Measurements from ENCODE around the gene ADCYAP1R1.

ADCYAP1R1 gene

DNA sequence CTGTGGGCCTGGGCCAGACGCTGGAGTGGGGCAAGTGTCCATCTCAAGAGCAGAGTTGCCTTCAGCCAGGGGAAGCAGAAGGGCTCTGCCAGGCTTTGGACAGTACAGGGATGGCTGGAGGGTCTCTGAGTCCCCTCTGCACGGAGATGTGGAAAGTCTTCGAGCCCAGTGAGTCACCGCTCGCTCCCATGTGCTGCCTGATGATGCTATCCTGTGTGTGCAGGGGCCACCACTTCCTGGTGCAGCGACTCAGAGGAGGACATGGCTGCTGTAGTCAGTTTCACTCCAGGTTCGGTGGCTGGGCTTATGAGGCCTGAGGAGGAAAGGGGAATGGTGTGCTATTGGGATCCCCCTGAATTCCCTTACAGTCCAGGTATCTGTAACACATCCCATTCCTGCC lies 6.0 kb downstream of the ADCYAP1R1 start:
- TF ChIP-seq, protein P1, sequence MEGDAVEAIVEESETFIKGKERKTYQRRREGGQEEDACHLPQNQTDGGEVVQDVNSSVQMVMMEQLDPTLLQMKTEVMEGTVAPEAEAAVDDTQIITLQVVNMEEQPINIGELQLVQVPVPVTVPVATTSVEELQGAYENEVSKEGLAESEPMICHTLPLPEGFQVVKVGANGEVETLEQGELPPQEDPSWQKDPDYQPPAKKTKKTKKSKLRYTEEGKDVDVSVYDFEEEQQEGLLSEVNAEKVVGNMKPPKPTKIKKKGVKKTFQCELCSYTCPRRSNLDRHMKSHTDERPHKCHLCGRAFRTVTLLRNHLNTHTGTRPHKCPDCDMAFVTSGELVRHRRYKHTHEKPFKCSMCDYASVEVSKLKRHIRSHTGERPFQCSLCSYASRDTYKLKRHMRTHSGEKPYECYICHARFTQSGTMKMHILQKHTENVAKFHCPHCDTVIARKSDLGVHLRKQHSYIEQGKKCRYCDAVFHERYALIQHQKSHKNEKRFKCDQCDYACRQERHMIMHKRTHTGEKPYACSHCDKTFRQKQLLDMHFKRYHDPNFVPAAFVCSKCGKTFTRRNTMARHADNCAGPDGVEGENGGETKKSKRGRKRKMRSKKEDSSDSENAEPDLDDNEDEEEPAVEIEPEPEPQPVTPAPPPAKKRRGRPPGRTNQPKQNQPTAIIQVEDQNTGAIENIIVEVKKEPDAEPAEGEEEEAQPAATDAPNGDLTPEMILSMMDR (IDR thresholded peaks at IDR 0.05; ENCODE audit: insufficient read depth, low read depth, low read length, missing control alignments), result no peak
- H3K4me3 ChIP-seq (ENCODE audit: low read depth, low read length), result no peak overlapping the region
- no peak for DNase-seq (ENCODE audit: low read depth)

DNA sequence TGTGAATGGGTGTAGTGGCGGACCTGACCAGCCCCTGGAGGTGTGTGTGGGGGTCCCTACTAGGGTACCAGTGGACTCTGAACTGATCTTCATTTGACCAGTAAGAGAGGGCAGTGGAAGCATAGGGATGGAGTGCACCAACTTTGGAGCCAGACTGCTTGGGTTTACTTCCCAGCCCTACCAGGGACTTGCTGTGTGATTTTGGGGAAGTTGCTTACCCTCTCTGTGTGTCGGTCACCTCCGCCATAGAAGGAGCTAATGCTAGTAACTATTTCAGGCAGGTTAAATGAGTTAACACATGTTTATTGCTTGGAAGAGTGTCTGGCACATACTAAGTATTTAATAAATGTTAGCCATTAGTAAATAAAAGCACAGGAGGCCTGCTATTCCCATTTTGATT lies 6.6 kb downstream of the ADCYAP1R1 start:
- DNase-seq (ENCODE audit: low read depth), result no peak
- no peak overlapping the region for H3K4me3 ChIP-seq (ENCODE audit: low read depth, low read length)
- TF ChIP-seq, protein P1 (IDR thresholded peaks at IDR 0.05; ENCODE audit: insufficient read depth, low read depth, low read length, missing control alignments), result no peak

DNA sequence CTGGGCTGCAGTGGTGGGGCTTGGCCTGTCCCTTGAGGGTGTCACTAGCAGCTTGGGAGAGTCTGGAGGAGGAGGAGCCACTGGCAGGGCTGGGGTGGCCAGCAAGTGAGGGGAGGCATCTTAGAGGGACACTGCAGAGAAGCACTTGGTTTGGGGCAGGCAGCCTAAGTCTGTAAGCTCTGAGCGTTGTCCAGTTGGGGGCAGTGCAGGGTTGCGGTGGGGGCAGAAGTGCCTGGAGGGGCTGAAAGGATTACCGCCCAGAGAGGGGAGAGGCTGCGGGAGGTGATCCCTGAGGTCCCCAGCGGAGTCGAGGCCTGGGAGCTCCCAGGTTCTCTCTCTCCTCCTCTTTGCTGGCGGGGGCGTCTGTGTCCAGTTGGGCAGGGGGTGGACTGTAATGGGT lies 7.4 kb downstream of the ADCYAP1R1 start:
- H3K4me3 ChIP-seq (ENCODE audit: low read depth, low read length), result no peak overlapping the region
- TF ChIP-seq, protein P1 (IDR thresholded peaks at IDR 0.05; ENCODE audit: insufficient read depth, low read depth, low read length, missing control alignments), result no peak
- no peak for DNase-seq (ENCODE audit: low read depth)

DNA sequence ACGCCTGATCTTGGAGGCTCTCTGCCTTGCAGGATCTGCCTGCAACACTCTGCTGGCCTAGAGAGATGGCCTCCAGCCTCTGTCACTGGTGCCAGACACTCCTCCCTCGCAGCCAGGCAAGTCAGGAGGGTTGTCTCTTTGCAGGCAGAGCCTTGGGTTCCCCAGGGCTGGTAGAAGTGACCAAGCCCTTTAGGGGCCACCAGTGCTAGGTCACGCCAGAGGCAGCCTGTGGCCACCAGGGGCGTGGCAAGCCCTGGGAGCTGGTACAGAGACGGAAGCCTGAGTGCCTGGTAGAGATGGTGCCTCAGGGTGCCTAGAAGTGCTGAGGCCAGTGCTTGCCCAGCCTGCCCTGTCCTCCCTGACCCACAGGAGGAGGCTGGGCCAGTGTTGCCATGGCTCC lies 9.1 kb downstream of the ADCYAP1R1 start:
- DNase-seq (ENCODE audit: low read depth), result no peak
- TF ChIP-seq, protein P1 (IDR thresholded peaks at IDR 0.05; ENCODE audit: insufficient read depth, low read depth, low read length, missing control alignments), result no peak
- H3K4me3 ChIP-seq (ENCODE audit: low read depth, low read length), result no peak overlapping the region

DNA sequence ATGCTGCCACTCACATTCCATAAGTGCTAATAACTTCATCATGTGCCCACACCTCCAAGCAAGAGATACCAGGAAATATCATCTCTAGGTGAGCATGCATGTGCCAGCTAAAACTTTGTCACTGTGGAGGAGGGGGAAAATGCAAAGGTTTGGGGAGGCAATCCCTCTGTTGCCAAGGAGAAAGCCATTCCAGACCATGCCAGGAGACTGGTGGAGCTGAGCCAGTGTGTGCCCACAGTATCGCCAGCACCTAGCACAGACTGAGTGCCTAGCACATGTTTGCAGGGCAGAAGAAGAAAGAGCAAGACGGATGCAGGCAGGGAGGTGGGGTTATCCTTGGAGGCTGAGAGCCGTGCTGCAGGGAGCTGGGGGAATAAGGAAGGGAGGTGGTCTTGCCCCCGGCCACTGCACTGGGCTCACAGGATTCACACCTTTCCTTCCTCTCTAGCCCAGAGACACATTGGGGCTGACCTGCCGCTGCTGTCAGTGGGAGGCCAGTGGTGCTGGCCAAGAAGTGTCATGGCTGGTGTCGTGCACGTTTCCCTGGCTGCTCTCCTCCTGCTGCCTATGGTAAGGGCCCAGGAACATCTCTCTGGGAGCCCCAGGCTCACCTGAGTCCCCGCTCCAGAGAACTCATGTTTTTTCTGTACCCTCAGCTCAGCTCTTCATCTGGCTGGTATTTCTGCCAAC lies 10.8 kb downstream of the ADCYAP1R1 start:
- no peak for DNase-seq (ENCODE audit: low read depth)
- no peak overlapping the region for H3K4me3 ChIP-seq (ENCODE audit: low read depth, low read length)
- TF ChIP-seq, protein P1 (IDR thresholded peaks at IDR 0.05; ENCODE audit: insufficient read depth, low read depth, low read length, missing control alignments), result no peak

DNA sequence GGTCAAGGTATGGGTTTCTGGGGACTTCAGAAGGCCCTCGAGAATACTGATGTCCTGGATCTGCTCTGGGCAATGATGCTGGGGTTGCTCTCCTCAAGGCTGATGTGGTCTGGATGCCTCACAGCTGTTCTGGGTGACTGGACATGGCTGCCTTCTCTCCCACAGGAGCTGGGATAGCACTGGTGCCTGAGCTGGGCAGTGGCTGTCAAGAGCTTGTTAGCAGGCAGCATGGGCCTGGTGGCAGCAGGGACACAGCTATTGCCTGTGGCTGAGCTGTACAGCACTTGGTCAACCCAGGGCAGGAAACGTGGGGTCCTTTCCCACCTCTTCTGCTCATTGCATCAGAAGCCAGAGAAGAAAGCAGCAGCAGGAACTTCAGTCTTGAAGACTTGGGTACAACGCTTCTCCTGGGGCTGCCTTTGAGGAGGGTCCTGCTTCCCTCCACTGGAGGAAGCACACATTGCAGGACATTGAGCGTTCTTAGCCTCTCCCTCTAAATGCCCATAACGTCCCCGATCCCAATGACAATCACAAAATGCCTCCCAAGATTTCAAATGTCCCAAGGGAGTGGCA lies 13.0 kb downstream of the ADCYAP1R1 start:
- DNase-seq (ENCODE audit: low read depth), result no peak
- TF ChIP-seq, protein P1 (IDR thresholded peaks at IDR 0.05; ENCODE audit: insufficient read depth, low read depth, low read length, missing control alignments), result no peak
- no peak overlapping the region for H3K4me3 ChIP-seq (ENCODE audit: low read depth, low read length)

DNA sequence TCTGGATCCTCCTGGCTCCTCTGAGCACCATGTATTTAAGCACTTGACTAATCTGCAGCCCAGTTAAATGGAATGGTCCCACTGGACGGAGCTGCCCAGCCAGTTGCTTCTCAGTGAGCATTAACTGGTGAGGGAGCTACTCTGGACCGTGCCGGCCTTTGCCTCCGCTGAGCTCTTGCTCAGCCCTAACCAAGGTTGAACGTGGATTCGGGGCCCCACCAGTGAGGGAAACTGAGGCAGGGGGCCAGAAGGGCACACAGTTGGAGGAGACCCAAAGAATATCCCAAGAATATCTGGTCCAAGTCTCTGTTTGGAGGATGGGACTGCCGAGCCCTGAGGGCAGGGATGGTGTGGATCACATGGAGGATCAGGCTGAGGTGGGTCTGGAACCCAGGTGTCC lies 13.7 kb downstream of the ADCYAP1R1 start:
- TF ChIP-seq, protein P1 (IDR thresholded peaks at IDR 0.05; ENCODE audit: insufficient read depth, low read depth, low read length, missing control alignments), result no peak
- H3K4me3 ChIP-seq (ENCODE audit: low read depth, low read length), result no peak overlapping the region
- DNase-seq (ENCODE audit: low read depth), result no peak

Data from GM12865 (cell line).